Left forelimb (tissue), 1 donor: ENCODE results near the gene ALAD.
"Not testable (repeated sequence)": the region's sequence is repeated elsewhere in the genome, so short reads cannot be mapped to it uniquely, and the experiment has no call there.

Experiments used
- DNase-seq: peaks from one replicate; pipeline ENCODE4 v3.0.0-alpha.2; 2018; ENCODE audit warnings: low spot score

The ALAD gene

DNA sequence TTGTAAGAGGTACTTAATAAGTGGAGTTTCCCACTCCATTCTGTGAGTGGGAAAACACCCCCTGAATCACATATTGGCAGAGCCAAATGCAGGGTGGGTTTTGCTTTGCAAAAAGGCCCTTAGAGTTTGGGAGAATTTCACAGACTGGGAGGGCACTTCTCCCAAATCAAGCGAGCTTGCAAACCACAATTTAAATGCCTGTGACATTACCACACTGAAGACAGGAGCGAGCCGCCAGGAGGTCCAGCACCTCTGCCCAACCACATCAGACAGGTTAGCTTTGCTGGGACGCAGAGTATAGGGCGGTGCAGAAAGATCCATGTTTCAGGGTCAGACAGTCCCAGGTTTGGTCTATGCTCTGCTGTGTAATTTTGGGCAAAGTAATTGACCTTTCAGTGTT, 2.3 kb downstream of the ALAD start:
- DNase-seq: no peak

- DNase-seq: no peak
These were observed 3.9 kb downstream of the ALAD start for GRCh38 chr9:113397203-113397631.

- no peak for DNase-seq
These were observed 5.9 kb downstream of the ALAD start for GRCh38 chr9:113395000-113395861.

- DNase-seq: no peak
These were observed 7.8 kb downstream of the ALAD start for GRCh38 chr9:113393281-113393680.

GRCh38 chr9:113391917-113392316, 9.2 kb downstream of the ALAD start:
- DNase-seq: no peak

DNA sequence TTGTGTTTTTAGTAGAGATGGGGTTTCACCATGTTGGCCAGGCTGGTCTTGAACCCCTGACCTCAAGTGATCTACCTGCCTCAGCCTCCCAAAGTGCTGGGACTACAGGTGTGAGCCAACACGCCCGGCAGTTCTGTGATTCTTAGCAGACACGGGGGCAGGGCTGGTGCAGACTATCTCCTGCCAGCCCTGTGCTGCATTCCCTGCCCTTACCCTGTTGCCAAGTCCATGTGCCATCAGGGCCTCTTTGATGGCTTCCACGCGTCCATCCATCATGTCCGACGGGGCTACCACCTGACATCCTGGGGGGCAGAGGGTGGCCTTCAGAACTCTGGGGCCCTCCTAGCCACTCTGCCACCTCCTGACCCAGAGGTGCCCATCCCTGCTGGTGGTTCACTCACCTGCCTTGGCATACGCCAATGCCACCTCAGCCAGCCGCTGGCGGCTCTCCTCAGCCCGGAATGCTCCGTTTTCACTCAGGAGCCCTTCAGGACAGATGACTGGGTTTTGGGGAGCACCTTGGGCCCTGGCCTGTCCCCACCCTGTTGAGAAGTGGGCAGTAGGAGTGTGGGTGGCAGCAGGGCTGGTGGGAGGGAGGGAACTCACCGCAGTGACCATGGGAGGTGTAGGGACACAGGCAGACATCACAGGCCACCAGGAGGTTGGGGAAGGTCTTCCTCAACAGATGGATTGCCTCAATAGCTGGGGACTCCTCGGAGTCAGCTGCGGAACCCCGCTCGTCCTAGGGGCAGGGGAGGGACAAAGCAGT, 10.7 kb downstream of the ALAD start:
- DNase-seq: no peak

DNA sequence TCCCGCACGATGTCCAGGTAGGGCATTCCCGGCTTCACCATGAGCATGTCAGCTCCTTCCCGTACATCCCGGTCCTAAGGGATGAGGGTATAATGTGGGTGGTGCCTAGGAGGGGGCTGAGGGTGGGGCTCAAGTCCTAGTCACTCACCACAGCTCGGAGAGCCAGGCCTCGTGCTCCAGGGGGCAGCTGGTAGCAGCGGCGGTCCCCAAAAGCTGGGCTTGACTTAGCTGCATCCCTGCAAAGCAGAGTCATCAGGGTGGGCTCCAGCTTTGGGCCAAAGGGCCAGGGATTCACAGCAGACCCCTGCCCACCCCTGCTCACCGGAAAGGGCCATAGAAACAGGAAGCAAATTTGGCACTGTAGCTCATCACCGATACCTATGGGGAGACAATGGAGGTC, 11.6 kb downstream of the ALAD start:
- DNase-seq: no peak

DNA sequence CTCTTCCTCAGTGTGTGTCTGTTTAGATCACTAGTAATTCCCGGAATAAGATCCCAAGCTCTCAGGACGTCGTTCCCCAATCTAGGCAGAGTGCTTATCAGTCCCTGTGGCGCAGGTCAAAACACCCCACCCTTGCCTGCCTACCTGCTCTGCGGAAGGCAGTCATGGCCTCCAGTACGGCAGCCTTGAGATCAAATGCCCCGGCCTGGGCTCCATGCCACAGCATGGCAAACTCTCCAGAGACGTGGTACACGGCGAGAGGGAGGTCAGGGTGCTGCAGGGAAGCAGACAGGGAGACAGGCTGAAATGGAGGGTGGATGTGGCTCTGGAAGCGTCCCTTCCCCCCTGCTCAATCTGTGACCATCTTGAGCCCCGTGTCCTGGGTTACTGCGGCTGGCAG, 12.3 kb downstream of the ALAD start:
- no peak for DNase-seq

GRCh38 chr9:113387560-113388230, 13.4 kb downstream of the ALAD start:
- DNase-seq: no peak

DNA sequence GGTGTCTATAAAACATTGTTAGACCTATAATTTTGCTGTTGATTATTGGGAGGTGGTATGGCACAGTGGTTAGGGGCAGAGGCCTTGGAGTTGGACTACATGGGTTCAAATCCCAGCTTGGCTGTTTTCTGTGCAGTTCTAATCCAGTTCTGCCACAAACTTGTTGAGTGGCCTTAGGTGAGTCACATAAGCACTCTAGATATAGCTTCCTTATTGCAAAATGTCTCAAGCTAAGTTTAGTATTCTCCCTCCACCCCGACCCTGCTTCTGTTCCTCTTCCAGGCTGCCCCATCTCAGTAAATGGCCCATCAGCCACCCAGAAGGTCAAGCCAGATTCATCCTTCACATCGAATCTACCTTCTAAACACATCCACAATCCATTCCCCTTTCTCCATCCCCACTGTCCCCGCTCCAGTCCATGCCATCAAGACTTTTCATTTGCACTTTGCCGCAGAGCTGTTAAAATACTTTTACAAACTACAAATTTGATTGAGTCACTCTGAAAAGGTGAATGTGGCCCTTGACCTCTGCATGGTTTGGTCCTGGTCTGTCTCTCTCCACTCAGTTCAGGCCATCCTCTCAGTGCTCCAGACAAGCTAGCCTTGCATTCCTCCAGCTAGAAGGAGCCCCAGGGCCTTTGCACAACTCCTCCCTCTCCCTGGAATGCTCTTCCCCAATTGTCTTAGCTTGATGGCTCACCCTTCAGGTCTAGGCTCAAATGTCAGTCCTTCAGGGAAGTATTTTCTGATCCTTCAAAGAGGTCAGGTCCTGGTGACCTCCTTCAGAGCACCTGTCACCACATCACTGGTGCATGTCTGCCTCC, 14.3 kb downstream of the ALAD start:
- no peak for DNase-seq

GRCh38 chr9:113381909-113382411, 19.1 kb downstream of the ALAD start:
- DNase-seq: no peak

GRCh38 chr9:113381441-113381840, 19.6 kb downstream of the ALAD start:
- not testable (repeated sequence) for DNase-seq

GRCh38 chr9:113380869-113381378, 20.2 kb downstream of the ALAD start:
- no peak for DNase-seq

DNA sequence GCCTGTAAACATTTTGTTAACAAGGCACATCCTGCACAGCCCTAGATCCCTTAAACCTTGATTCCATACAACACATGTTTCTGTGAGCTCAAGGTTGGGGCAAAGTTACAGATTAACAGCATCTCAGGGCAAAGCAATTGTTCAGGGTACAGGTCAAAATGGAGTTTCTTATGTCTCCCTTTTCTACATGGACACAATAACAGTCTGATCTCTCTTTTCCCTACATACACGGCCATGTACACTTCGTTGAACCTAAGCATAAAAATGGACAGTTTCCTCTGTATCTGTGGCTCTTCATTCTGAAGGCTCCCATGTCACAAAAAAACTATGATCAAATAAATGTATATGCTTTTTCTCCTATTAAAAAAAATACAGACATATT, 21.3 kb downstream of the ALAD start:
- DNase-seq: not testable (repeated sequence)

DNA sequence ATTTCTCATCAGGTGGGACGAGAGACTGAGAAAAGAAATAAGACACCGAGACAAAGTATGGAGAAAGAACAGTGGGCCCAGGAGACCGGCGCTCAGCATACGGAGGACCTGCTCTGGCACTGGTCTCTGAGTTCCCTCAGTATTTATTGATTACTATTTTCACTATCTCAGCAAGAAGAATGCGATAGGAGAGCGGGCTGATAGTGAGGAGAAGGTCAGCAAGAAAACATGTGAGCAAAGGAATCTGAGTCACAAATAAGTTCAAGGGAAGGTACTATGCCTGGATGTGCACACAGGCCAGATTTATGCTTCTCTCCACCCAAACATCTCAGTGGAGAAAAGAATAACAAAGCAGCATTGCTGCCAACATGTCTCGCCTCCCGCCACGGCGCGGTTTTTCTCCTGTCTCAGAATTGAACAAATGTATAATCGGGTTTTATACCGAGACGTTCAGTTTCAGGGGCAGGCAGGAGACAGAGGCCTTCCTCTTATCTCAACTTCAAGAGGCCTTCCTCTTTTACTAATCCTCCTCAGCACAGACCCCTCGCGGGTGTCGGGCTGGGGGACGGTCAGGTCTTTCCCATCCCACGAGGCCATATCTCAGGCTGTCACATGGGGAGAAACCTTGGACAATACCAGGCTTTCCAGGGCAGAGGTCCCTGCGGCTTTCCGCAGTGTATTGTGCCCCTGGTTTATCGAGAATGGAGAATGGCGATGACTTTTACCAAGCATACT, 21.8 kb downstream of the ALAD start:
- DNase-seq: not testable (repeated sequence)

- DNase-seq: peak; percentile 82
These were observed 24.2 kb downstream of the ALAD start, which contains the start of gene HDHD3 for GRCh38 chr9:113376634-113377567. Gene HDHD3 (minus strand): TSS chr9:113376986. CDS start chr9:113374354, 2,632 bp downstream.

DNA sequence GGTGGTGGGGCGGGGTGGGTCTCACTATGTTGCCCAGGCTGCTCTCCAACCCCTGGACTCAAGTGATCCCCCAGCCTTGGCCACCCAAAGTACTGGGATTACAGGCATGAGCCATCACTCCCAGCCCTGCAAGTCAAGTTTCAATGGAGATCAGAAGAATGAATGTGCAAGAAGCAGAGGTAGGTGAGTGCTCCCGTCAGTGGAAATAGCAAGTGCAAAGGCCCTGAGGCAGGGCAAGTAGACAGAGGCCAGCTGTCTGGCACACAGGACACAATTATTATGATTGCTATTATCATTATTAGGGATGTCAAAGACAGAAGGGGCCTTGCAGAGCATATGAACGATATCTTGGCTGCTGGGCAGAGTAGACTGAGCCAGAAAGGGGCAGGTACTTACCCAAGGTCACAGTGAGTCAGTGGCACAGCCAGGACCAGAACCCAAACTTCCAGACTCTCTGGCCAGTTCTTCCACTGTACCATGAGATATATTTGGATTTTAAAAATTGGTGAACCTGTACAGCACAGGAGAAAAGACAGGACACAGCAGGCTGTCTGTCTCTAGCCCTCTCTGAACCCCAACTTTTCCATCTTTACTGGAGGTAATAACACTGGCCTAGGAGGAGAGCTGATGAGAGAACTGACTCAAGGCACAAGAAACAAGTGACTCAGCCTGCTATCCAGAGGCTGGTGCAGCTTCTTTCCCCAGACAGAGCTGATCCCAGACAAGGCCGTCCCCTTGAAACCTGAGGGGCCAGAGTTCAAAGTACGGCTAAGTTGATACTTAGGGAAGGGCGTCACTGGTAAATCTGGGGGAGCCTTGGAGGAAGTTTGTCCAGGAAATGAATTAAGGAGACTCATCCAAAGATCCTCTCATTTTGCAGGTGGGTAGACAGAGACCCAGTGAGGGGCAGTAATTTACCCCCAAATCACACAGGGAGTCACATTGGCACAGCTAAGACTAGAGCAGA, 25.7 kb downstream of the ALAD start:
- no peak for DNase-seq
